ENCODE data around the gene GYS2.

Gene GYS2

GRCh38 chr12:21501258-21502163 lies 103.1 kb downstream of the GYS2 start, which contains the start of the genes GOLT1B and RECQL:
GOLT1B (plus strand) TSS chr12:21501789; CDS start chr12:21501924, 135 bp downstream.
RECQL (minus strand) TSS chr12:21501635; CDS start chr12:21499570, 2,065 bp downstream.
- peak; percentile 97 for DNase-seq

GRCh38 chr12:21500786-21501257 lies 103.8 kb downstream of the GYS2 start:
- DNase-seq, result no peak

- DNase-seq, result no peak
These were observed 104.9 kb downstream of the GYS2 start for GRCh38 chr12:21499765-21500164.

Data from CD4-positive, alpha-beta T cell treated with Interleukin-17A for 1 hour (primary cell).